Measurements from ENCODE around the gene SNX6.

DNA sequence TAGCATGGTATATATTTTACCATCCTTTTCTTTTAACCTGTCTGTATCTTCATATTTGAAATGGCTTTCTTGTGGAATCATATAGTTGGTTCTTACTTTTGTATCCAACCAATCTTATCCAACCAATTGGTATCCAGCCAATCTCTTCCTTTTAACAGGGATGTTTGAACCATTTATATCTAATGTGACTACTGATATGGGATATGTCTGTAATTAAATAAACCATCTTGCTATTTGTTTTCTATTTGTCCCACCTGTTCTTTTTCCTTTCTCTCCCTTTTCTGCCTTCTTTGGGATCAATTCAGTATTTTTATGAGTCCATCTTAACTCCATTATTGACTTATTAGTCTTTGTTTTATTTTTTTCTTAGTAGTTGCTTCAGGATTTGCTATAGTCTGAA, 30.8 kb upstream of the SNX6 start:
- TF ChIP-seq, protein P1, sequence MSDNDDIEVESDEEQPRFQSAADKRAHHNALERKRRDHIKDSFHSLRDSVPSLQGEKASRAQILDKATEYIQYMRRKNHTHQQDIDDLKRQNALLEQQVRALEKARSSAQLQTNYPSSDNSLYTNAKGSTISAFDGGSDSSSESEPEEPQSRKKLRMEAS (IDR thresholded peaks at IDR 0.05; ENCODE audit: low read depth, low read length) = no peak
- TF ChIP-seq, protein P2, sequence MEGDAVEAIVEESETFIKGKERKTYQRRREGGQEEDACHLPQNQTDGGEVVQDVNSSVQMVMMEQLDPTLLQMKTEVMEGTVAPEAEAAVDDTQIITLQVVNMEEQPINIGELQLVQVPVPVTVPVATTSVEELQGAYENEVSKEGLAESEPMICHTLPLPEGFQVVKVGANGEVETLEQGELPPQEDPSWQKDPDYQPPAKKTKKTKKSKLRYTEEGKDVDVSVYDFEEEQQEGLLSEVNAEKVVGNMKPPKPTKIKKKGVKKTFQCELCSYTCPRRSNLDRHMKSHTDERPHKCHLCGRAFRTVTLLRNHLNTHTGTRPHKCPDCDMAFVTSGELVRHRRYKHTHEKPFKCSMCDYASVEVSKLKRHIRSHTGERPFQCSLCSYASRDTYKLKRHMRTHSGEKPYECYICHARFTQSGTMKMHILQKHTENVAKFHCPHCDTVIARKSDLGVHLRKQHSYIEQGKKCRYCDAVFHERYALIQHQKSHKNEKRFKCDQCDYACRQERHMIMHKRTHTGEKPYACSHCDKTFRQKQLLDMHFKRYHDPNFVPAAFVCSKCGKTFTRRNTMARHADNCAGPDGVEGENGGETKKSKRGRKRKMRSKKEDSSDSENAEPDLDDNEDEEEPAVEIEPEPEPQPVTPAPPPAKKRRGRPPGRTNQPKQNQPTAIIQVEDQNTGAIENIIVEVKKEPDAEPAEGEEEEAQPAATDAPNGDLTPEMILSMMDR (IDR thresholded peaks at IDR 0.05; ENCODE audit: low read depth, low read length) = no peak
- TF ChIP-seq POLR2A (IDR thresholded peaks at IDR 0.05; ENCODE audit: extremely low read depth, insufficient read length) = no peak
